Medulla oblongata (tissue), 1 donor: ENCODE measurements around the gene SQSTM1.
"Not testable (repeated sequence)": the region's sequence is repeated elsewhere in the genome, so short reads cannot be mapped to it uniquely, and the experiment has no call there.

Experiments used
- DNase-seq: peaks from one replicate; pipeline ENCODE4 v3.0.0-alpha.2; 2015; ENCODE audit errors: extremely low spot score

The SQSTM1 gene

DNA sequence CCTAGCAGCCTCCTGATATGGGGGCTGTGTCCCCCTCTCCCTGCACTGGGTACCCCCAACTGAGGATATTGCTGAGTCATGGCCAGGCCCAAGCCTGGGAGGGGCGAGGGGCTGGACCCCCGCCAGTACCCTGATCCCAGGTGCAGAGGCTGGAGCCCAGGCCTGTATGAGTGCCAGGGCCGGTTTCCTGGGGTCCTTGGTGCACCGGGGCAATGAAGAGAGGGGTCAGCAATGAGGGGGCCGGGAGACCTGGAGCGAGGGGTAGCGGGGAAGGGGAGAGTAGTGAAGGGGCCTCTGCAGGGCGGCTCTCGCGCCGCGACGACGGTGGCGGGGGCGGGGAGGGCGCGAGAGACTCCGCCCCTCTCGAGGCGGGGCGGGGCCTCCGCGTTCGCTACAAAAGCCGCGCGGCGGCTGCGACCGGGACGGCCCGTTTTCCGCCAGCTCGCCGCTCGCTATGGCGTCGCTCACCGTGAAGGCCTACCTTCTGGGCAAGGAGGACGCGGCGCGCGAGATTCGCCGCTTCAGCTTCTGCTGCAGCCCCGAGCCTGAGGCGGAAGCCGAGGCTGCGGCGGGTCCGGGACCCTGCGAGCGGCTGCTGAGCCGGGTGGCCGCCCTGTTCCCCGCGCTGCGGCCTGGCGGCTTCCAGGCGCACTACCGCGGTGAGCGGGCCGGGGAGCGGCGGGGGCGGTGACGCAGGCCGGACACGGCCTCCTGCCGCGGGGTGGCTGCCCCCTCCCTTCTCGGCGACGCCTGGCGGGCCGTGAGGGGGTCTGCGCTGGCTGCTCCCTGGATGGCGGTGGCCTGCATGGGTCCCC lies at the start of gene SQSTM1:
TSS of gene SQSTM1 (plus strand) at position 423 of the 815 bp plus-strand sequence. CDS start at position 455, 32 bp downstream.
- peak; percentile 91 for DNase-seq

- DNase-seq, result no peak
Measured at GRCh38 chr5:179771311-179771895, 49.3 kb upstream of the SQSTM1 start.

GRCh38 chr5:179772351-179772750 lies 48.4 kb upstream of the SQSTM1 start:
- no peak for DNase-seq

DNA sequence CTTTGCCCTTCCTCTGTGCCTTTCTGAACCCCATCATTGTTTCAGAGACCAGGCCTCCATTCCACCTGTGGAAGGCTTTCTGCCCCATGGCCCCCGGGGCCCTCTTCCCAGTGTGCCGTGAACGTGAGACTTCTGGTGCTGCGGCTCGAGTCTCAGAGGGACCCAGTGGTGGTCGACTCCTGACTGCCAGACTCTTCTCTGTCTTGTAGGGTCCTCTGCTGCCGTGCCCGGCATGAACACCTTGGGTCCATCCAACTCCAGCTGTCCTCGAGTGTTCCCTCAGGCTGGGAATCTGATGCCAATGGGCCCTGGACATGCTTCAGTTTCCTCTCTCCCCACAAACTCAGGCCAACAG lies 47.0 kb upstream of the SQSTM1 start:
- no peak for DNase-seq

DNA sequence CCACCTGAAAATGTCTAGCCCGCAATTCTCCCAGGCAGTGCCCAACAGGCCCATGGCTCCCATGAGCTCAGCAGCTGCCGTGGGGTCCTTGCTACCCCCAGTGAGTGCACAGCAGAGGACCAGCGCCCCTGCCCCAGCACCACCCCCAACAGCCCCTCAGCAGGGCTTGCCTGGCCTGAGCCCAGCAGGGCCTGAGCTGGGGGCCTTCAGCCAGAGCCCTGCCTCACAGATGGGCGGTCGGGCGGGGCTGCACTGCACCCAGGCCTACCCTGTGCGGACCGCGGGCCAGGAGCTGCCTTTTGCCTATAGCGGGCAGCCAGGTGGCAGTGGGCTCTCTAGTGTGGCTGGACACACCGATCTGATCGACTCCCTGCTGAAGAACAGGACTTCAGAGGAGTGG lies 46.3 kb upstream of the SQSTM1 start:
- no peak for DNase-seq

- no peak for DNase-seq
Measured at GRCh38 chr5:179776411-179776938, 44.2 kb upstream of the SQSTM1 start.

DNA sequence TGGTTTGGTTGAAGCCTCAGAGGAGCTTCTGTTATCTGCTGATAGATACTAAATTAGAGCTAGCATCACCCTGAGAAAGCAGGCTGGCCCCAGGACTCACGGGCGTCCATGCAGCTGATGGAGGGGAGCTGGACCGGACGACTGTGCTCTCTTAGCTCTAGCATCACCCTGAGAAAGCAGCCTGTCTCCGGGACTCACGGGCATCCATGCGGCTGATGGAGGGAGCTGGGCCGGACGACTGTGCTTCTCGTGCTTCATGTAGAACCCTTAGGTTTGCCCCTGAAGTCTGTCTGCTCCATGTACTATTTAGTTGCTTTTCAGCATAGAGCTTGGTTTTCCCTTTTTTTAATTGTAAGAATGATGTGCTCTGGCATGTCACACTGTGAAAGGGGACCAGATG lies 43.2 kb upstream of the SQSTM1 start:
- no peak for DNase-seq

DNA sequence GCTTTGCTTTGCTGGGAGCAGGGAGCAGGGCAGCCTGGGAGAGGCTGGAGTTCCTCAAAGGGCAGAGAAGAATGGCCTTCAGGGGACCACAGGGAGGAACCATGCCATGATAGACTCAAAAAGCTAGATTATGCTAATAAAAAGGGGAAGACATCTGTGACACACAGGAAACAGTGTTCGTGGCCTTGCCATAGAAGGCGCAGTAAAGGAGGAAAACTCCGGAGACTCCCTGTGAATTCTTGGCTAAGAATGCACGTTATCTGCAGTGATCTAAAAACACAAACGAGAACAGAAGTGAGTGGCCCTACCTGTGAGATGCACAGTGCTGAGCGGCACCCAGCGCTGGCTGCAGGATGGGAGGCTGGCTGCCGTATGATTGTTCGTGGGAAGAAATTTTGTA lies 42.8 kb upstream of the SQSTM1 start:
- DNase-seq, result no peak

GRCh38 chr5:179778591-179778990 lies 42.1 kb upstream of the SQSTM1 start:
- DNase-seq, result no peak

DNA sequence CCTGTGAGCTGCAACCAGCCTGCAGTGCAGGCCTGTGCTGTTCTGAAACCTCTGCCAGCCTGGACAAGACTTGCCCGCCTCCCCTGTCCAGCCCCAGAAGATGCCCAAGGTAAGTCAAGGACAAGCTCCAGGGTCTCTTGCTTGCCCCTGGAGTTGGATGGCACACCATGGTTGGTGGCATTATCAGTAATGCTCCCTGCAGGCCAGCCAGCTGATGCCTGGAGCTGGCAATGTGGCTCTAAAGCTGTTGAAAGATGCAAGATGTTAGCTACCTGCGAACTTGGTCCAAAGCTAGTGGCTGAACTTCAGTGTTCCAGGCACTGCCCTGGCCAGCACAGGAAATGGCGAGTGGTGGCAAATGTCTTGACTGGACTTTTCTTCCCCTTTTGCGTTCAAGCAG lies 40.9 kb upstream of the SQSTM1 start:
- no peak for DNase-seq

DNA sequence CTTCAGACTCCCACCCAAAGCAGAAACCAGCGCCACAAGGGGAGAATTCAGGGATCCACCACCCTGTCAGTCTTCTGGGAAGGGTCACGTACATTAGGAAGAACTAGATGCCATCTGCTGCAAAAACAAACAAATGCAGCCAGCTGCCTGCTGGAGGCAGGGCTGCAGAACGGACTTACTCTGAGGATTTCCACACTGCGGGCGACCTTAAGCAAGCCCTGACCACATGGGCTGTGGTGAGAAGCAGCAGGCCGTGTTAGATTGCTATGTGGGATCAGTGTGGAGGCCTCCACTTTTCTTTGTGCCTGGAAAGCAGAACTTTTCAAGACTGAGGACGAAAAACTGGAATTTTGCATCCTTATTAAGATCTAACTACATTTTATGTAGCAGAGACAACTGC lies 40.3 kb upstream of the SQSTM1 start:
- no peak for DNase-seq

- DNase-seq, result no peak
Measured at GRCh38 chr5:179781846-179782245, 38.9 kb upstream of the SQSTM1 start.

DNA sequence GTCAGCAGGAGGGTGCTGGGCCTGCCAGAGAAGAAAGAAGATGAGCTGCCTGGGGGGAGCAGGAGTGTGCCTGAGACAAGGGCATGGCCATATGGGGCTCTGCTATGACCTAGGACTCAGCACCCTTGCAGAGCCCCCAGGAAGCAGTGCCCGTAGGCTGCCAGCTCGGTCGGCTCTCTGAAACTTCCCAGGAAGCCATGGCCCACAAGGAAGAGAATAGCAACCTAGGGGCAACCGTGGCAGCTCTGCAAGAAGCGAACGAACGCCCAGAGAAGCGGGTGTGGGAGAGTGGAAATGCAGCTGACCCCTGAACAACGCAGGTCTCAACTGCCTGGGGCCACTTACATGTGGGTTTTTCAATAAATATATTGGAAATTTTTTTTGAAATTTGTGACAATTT lies 37.6 kb upstream of the SQSTM1 start:
- DNase-seq, result no peak

DNA sequence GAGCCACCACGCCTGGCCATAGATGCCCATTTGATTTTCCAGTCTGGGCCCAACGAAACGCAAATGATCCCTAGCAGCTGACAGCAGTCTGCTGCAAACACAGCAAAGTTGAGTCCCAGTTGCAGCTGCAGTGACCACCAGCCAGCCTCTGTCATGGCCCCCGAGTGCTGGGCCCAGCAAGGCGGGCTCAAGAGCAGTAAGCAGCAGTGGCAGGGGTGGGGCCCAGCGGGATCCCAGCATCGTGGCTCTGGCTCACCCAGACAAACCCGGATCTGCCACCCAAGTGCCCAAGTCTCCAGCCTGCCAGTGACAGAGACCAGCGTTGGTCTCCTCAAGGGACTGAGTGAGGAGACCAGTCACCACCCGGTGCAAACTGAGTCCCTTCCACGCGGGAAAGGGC lies 33.8 kb upstream of the SQSTM1 start:
- no peak for DNase-seq

DNA sequence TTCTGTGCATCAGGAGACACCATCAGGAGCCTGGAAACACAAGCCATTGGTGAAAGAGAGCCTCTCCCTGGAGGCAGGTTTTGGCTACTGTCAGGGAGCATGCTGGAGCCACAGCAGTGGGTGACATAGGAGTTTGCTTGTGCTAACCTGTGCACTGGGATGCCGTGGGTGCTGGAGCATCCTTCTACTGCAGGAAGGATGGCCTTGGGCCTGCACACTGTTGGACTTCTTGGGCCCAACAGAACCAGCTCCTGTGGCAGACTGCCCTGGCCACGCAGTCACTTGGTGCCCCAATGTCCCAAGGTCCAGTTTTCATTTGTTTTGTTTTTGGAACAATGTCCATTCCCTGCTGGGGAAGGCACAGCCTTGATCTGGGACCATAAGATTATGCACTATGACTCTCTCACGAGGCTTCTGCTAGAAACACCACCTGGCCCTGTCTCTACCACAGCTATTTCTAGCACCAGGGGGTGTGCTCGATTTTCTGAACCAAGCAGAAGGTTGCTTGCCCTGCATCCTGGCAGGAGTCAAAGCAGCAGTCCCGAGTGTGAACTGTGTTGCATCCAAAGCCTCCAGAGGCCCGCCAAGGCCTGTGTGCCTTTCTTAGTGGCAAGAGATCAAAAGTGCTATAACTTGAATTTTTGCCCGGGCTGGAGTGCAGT lies 32.4 kb upstream of the SQSTM1 start:
- no peak for DNase-seq

GRCh38 chr5:179789278-179789677 lies 31.4 kb upstream of the SQSTM1 start:
- not testable (repeated sequence) for DNase-seq

- DNase-seq, result no peak
Measured at GRCh38 chr5:179791881-179792611, 28.7 kb upstream of the SQSTM1 start.

- peak; percentile 71 for DNase-seq
Measured at GRCh38 chr5:179792612-179793467, 27.9 kb upstream of the SQSTM1 start.

DNA sequence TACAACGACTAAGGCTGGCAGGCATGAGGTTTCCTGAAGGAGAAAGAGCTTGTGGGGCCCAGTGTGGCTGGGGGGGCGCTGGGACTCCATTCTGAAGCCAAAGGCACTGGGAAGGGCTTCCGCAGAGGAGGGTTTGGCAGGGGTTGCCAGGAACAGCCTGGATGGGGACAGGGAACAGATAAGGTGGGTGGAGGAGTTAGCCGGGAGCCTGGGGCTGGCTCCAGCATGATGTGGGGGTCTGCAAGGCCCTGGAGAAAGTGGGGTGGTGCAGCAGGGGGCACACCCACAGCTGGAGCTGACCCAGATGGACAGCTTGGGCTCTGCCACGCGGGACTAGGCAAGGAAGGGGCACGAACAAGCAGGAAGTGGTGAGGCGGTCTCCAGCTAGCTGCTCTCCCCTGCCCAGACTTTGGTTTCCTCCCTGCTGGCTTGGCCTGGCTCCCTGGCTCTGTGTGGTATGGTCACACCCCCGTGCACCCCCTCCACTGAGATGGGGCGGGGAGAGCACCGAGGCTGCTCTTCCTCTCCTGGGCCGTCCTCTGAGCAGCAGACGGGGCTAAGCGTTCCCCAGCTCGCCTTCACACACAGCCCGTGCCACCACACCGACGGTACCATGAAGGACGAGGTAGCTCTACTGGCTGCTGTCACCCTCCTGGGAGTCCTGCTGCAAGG lies 27.1 kb upstream of the SQSTM1 start, which contains the start of gene LTC4S:
TSS of gene LTC4S (plus strand) at position 519 of the 672 bp plus-strand sequence. CDS start at position 614, 95 bp downstream.
- peak; percentile 87 for DNase-seq

DNA sequence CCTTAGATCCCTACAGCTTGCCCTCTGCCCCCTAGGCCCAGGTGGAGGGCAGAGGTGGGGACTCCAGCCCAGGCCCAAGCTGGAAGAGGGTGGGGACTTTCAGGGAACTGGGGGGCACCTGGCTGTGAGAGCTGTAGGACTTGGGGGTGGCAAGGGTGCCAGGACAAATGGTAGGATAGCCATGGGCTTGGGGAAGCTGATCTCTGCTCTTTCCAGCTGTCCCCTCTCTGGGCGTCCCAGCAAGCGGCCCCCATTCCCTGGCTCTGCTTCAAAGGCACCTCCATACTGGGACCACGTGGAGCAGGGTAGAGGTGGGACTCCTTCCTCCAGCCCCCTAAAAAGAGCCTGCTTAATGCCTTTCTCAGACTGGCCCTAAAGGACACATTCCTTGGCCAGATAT lies 26.5 kb upstream of the SQSTM1 start:
- DNase-seq, result no peak
